ENCODE data around the gene TJP2. TPM values are rescaled to one million over a fixed set of nuclear protein-coding genes. Genes with fewer than 3 reads are reported as not detected.

The TJP2 gene
- total and polyA plus RNA-seq, 10 of the 15 experiments (the other 5 are each of a cell fraction or from before 2014, with no cell fraction given), result 6.4 to 59.9 (median 29.7) TPM

GRCh38 chr9:69171049-69171448 is 3.0 kb upstream of the TJP2 start:
- H2AFZ ChIP-seq (ENCODE audit: control insufficient read depth, low read depth, low read length), result no peak overlapping the region
- H3K9ac ChIP-seq (ENCODE audit: control insufficient read depth, insufficient read depth, low read length), result no peak overlapping the region
- H4K20me1 ChIP-seq (ENCODE audit: control insufficient read depth, insufficient read depth), result no peaks in the 10 kb centered on the region
- no TSS peak for BruUV-seq (replicated peaks)
- ChIA-PET RAD21 (ENCODE audit: unreplicated experiment) (interaction anchor here (0.7 kb wide), 1 partner anchor 205 kb away, joined by 3 read pairs; no protein-coding TSS in a partner anchor), SMC1A (ENCODE audit: uncharacterized antibody, unreplicated experiment) (interaction anchor here (3.5 kb wide), 1 partner anchor 23 kb away, joined by 22 read pairs; no protein-coding TSS in a partner anchor), CTCF (no interaction called here), POLR2A (no interaction called here)
- ATAC-seq (no peak), FAIRE-seq (no peak), DNase-seq (ENCODE audit: low read depth, low spot score) (no peak)
- no peak for TF ChIP-seq RCOR1 (conservative IDR thresholded peaks at IDR 0.05; ENCODE audit: low read depth, low read length)
- TF ChIP-seq KDM1A (IDR thresholded peaks at IDR 0.05; ENCODE audit: borderline replicate concordance), result no peak
- TF ChIP-seq GABPA (IDR thresholded peaks at IDR 0.05; ENCODE audit: low read depth), result no peak
- TF ChIP-seq ATF2 (IDR thresholded peaks at IDR 0.05; ENCODE audit: low read length), result no peak
- TF ChIP-seq ATF3 (IDR thresholded peaks at IDR 0.05; ENCODE audit: borderline replicate concordance, extremely low read depth, low read depth, low read length), result no peak
- no peak for TF ChIP-seq HDGF (IDR thresholded peaks at IDR 0.05)
- TF ChIP-seq POLR2A (IDR thresholded peaks at IDR 0.05; ENCODE audit: low read depth, low read length), result no peak
- no peak for TF ChIP-seq ZSCAN29 (IDR thresholded peaks at IDR 0.05)
- no peak for TF ChIP-seq POLR2AphosphoS5 (IDR thresholded peaks at IDR 0.05; ENCODE audit: low read length)
- TF ChIP-seq MXI1 (IDR thresholded peaks at IDR 0.05; ENCODE audit: low read depth, low read length), result no peak
- peaks cover 8% of the 10 kb centered on the region for H3K4me1 ChIP-seq (ENCODE audit: control insufficient read depth, insufficient read depth, low read length)
- H3K4me2 ChIP-seq (ENCODE audit: control insufficient read depth, insufficient read depth), result no peak overlapping the region
- WGBS (ENCODE audit: insufficient coverage, insufficient replicate concordance, low lambda C conversion rate, missing lambda C conversion rate), result 88% methylated on average over 7 of the region's 7 CpGs
- in situ Hi-C loops (cut with MboI), result no loop called here
- no peak overlapping the region for H3K27ac ChIP-seq (ENCODE audit: control insufficient read depth, insufficient read depth)
- H3K9me3 ChIP-seq (replicated peaks; ENCODE audit: control insufficient read depth, insufficient read depth, low read length), result no peaks in the 10 kb centered on the region
- H3K27me3 ChIP-seq (replicated peaks in 1 of 2; ENCODE audit: control insufficient read depth in 2 of 2, insufficient read depth in 2 of 2, low read length in 1 of 2), result no peaks in the 10 kb centered on the region
- peaks cover 7% of the 10 kb centered on the region for H3K79me2 ChIP-seq (ENCODE audit: control insufficient read depth, insufficient read depth, low read length)
- intact Hi-C loops (cut with micrococcal nuclease; ENCODE audit: unreplicated experiment), result loop anchor here (10.0 kb wide), 2 partner anchors 526 to 594 kb away; partner anchors contain the start of gene PTAR1
- no peaks in the 10 kb centered on the region for H3K36me3 ChIP-seq (ENCODE audit: control insufficient read depth in 2 of 2, insufficient read depth in 2 of 2, low read length in 1 of 2)
- H3K4me3 ChIP-seq, result no peak overlapping the region

All from GM12878 (cell line).